Measurements from ENCODE around the gene ZNF689. TPM values are rescaled to one million over a fixed set of nuclear protein-coding genes. Genes with fewer than 3 reads are reported as not detected.

Gene ZNF689
- 10 to 100 TPM in 1 of 2 donors, 1 to 10 TPM in 1; 7.6 to 79.6 TPM for total RNA-seq

DNA sequence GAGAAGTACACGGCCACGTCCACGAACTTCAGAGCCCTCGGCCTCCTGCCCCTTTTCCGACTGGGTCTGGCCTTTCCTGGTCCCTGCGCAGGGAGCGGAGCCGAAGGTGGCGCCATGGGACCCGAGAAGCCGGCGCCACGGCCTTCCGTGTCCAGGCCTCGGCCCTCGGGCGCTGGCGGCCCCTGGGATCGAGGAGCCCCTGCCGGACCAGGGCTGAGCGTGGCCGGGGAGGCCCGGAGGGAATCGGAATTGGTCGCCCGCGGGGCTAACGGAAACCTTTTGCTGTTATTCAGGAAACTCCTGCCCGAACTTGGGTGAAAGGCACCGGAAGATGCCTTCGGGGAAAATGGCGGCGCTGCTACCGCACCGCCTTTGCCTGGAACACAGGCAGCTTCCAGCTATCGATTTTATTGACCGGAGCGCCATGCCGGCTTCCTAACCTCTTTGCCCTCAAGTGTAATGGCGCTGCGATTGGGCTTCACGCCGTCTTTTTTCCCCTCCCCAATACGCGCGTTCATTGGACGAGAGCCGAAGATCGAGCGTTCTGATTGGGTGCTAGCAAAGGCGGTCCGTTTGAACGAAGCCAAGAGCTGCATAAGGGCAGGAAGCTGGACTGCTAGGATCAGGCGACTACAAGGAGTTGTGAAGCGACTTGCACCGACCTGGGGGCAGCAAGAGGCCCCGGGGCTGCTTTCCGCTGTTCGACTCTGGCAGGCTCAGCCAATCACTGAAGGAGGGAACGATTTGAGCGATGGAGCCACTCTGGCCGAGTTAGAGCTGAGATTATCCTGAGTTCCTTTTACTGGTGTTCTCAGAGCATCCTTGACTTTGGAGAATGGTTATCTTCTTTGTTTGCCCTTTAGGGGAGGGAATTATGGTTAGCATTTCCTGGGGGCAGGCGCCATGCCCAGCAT, at the start of gene ZNF689:
ZNF689 (minus strand) TSS at position 464 of the 914 bp plus-strand sequence; CDS start at position 116, 348 bp downstream.

DNA sequence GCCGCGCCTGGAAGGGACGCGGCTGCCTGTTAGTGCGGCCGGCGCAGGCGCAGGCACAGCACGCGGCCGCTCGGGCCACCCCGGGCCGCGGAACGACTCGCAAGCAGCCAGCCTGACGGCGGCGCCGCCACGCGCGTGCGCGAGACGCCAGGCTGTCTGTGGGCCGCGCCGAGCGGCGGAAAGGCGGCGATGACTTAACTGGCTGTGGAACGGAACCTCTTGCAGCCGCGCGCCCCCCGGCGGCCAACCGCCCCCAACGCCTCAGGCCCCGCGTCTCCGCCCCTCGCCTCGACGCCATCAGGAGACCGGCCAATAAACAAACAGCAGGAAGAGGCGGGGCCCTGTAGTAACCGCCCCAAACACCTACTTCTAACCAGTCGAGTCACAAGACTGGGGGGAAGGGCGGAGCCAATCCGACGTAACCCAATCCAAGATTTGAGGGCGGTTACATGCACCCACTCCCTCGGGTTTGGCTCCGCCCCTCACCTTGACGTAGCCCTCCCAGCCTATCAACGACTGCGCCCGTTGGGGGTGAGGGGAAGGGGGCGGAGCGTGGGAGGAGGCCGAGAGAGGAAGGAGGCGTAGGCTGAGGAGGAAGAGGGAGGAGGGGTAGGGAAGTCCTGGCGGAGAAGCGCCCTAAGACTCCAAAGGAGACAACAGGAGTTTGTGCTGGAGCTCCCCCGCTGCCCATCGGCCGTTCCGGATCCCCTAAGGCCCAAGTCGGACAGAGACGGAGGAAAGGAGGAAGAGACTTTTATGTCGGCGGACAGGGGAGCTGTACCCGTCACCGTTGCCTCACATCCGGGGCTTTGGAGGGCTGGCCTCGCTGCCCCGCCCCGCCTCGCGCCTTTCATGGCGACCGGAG, 47.9 kb upstream of the ZNF689 start, which contains the start of gene FBRS:
FBRS (plus strand) TSS at position 566 of the 865 bp plus-strand sequence. CDS start 1,088 bp downstream, outside the sequence.

DNA sequence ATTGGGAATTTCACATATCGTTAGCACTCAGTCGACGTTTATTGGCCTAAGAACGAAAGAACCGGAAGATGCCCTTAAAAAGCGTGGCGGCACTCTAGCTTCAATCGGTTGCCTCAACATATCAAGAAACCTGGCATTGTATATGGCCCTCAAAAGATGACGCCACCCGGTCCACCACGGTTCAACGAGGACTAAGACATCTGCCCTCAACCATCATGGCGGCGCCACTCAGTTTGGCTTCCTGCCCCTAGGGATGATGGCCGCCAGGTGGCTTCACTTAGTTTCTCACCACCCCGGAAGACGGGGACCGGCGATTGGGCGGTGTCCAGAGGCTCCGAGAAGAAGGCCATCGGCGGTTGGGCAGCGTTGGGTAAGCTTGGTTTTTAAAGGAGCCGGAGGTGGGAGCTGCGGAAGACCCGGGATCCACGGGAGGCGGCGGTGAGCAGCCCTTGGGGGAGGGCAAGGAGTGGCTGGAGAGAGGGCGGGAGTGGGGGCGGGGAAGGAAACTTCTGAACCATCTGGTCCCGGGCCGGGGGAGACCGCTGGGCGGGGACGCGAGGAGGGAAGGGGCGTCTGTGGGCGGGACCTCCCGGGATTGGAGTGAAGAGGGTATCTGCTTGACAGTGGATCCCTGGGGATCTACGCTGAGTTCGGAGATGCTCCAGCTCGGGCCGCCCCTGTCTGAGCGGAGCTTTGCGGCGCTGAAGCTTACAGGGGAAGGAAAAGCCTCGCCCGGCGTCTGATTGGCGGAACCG, 40.4 kb upstream of the ZNF689 start, which contains the start of gene PRR14:
PRR14 (plus strand) TSS at position 592 of the 755 bp plus-strand sequence. CDS start 686 bp downstream, outside the sequence.

DNA sequence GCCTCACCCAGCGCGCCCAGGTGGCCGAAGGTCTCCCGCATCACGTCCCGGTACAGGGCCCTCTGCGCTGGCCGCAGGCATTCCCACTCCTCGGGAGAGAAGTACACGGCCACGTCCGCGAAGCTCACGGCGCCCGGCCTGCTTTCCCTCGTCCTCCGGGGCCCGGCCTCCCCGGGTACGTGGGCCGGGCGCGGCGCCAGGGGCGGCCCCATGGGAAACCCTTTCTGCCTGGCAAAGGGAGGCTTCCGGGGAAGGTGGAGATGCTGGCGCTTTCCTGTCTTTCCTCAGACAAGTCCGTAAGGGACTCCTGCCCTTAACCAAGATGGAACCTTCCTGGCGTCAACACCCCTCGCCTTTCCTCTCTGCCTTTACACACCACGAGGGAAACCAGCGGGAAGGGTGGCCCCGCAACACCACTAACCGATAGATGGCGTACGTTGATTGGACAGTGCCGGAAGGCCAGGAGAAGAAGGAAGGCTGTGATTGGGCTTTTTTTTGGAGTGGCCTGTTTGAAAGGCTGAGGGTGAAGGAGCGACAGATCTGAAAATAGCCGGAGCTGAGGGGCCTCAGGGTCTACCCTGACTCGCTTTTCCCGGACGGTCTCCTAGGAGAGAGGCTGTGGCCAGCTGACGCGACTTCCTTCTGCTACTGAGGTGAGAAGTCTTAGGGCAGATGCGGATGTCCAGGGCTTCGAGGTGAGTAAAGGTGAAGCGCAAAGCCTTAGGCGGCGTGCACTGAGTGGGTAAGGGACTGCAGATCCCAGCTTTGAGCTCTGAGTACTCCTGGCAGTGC, 24.6 kb downstream of the ZNF689 start, which contains the start of gene ZNF785:
ZNF785 (minus strand) TSS at position 298 of the 792 bp plus-strand sequence; CDS start at position 212, 86 bp downstream.

DNA sequence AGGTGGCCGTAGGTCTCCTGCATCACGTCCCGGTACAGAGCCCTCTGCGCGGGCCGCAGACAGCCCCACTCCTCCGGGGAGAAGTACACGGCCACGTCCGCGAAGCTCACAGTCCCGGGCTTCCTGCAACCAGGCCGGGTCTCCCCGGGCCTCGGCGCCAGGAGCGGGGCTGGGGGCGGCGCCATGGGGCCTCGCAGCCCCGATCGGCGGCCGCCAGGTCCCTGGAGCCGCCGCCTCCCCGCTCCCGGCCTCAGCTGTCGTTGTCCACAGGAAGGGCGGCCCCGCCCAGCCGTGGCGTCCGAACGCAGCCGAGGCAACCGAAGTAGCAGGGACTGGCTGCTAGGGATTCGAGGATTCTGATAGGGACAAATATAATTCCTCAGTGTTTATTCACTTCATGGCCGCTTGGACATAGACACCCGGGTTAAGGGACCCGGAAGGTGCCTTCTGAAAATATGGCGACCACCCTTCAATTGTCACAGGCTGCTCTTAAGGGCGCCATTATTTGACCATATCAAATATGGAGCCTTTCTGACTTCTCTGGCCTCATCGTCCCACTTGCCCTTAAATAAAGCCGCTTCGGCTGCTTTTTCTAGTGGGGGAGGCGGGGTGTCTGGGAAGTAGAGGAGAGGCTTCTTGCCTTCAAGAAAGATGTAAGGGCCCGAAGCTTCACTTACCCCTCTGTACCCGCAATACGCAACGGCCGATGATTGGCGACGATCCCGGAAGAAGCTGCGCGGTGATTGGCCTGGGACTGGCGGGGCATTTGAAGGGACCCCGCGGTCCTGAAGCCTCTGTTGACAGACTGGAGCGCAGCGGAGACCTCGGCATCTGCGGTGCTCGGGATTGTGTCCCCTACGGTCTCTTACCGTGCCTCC, 38.5 kb downstream of the ZNF689 start, which contains the start of gene ZNF688:
ZNF688 (minus strand) TSS at position 270 of the 878 bp plus-strand sequence; CDS start at position 185, 85 bp downstream.

DNA sequence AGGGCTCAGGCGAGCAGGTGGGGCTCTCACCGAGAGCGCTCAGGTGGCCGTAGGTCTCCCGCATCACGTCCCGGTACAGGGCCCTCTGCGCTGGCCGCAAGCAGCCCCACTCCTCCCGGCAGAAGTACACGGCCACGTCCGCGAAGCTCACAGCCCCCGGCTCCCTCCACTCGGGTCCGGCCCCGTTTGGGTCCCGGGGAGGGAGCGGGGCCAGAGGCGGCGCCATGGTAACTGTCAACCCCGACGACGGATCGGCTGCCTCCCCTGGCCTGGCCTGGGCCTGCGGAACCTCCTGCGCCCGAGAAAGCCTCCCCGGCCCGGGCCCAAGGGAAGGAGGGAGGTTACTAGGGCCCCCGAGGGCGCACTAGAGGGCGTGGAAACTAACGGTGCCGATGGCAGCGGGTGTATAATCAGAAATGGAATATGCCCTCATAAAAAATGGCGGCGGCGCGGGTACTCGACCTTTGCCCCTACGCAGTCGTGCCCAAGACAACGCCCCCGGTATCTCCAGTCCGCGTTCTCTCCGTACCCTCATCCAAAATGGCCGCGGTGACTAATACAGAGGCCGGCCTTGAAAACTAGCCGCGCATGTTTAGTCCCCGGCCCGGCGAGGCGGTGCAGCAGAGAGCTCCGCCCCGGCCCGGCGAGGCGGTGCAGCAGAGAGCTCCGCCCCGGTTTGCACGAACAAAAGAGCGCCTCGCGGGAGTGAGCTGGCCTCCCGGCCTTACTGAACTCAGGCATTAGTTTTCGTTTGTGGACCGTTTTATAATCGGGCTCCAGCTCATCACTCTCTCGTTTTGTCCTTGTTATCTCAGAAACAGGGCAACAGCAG, 52.0 kb downstream of the ZNF689 start, which contains the start of gene ZNF764:
ZNF764 (minus strand) TSS at position 418 of the 832 bp plus-strand sequence; CDS start at position 226, 192 bp downstream.

Small RNA genes lying within 50 kb of the gene (small RNA-seq; reads per million reads assigned to genes)
- gene AC093249.1 = 0 reads per million in 2 donors
- gene AC093249.4 = 0 reads per million in 2 donors

Other genes with a start within 250 kb of the ZNF689 start
- 10 to 100 TPM; 28.2 to 35.6 TPM for gene TBC1D10B, start 239.9 kb downstream of the ZNF689 start, total RNA-seq
- gene MYL11, start 235.6 kb downstream of the ZNF689 start, total RNA-seq = not detected
- gene SEPTIN1, start 227.8 kb downstream of the ZNF689 start, total RNA-seq = not detected
- gene ZNF48, start 215.0 kb downstream of the ZNF689 start, total RNA-seq = 1 to 10 TPM; 5.7 to 5.9 TPM
- 10 to 100 TPM in 1 of 2 donors, 1 to 10 TPM in 1; 9.3 to 13.3 TPM for gene ZNF771, start 202.8 kb downstream of the ZNF689 start, total RNA-seq
- gene DCTPP1, start 180.4 kb downstream of the ZNF689 start, total RNA-seq = 10 to 100 TPM; 13.4 to 52.6 TPM
- gene SEPHS2, start 164.5 kb downstream of the ZNF689 start, total RNA-seq = 10 to 100 TPM; 20.0 to 21.3 TPM
- gene ITGAL, start 137.6 kb downstream of the ZNF689 start, total RNA-seq = not detected
- 10 to 100 TPM; 23.1 to 26.3 TPM for gene ZNF768, start 83.8 kb downstream of the ZNF689 start, total RNA-seq
- 10 to 100 TPM; 13.7 to 15.5 TPM for gene ZNF747, start 75.5 kb downstream of the ZNF689 start, total RNA-seq
- 1 to 10 TPM; 5.3 to 7.2 TPM for gene ZNF764, start 52.0 kb downstream of the ZNF689 start, total RNA-seq
- gene ZNF688, start 38.7 kb downstream of the ZNF689 start, total RNA-seq = 10 to 100 TPM; 14.8 to 18.6 TPM
- gene ZNF785, start 24.7 kb downstream of the ZNF689 start, total RNA-seq = 1 to 10 TPM; 6.7 to 7.9 TPM
- 10 to 100 TPM in 1 of 2 donors, 1 to 10 TPM in 1; 9.3 to 17.9 TPM for gene PRR14, start 40.6 kb upstream of the ZNF689 start, total RNA-seq
- 10 to 100 TPM; 18.6 to 20.6 TPM for gene FBRS, start 48.0 kb upstream of the ZNF689 start, total RNA-seq
- gene SRCAP, start 88.8 kb upstream of the ZNF689 start, total RNA-seq = 10 to 100 TPM; 17.2 to 20.3 TPM
- 10 to 100 TPM; 21.7 to 27.0 TPM for gene PHKG2, start 138.0 kb upstream of the ZNF689 start, total RNA-seq
- 1 to 10 TPM; 2.1 to 4.3 TPM for gene CFAP119, start 151.7 kb upstream of the ZNF689 start, total RNA-seq
- gene RNF40, start 151.9 kb upstream of the ZNF689 start, total RNA-seq = 10 to 100 TPM; 73.9 to 76.4 TPM
- gene ZNF629, start 176.8 kb upstream of the ZNF689 start, total RNA-seq = 10 to 100 TPM; 10.3 to 13.4 TPM